HEK293 (cell line): ENCODE measurements around the gene CBX8.
A peak's percentile ranks its signal among the peaks of the same experiment; 100 is the strongest.

Experiments used
- CTCF ChIA-PET: fragments of 350-600 bp; formaldehyde crosslinking; extraction: SDS; loops from one replicate; lab custom pipeline; 2021; ENCODE audit warnings: antibody characterized with exemption; lab: Yijun Ruan, JAX
- POLR2A ChIA-PET: fragments of 300-600 bp; formaldehyde crosslinking; extraction: SDS; loops from one replicate; lab custom pipeline; 2020; ENCODE audit warnings: antibody characterized with exemption, inconsistent platforms; lab: Yijun Ruan, JAX
- H3K27ac ChIP-seq: fragments of 200-500 bp; sonication (Bioruptor generic); 2 replicates; pipeline ENCODE4 v1.5.1; 2014; ENCODE audit warnings: low read depth, low read length, control low read depth, inconsistent platforms; ENCODE audit errors: extremely low read depth
- H3K36me3 ChIP-seq, 2 experiments: fragments of 200-500 bp in 1 of 2; sonication (Bioruptor generic) in 1 of 2; 1 replicate in 1 of 2; 2 replicates in 1 of 2; pipeline ENCODE4 v1.5.1; 2014 to 2017; ENCODE audit warnings: inconsistent platforms in 2 of 2, low read length in 2 of 2; ENCODE audit not compliant: control insufficient read depth in 2 of 2, insufficient read depth in 1 of 2
- H3K4me1 ChIP-seq: fragments of 200-500 bp; sonication (Bioruptor generic); 2 replicates; pipeline ENCODE4 v1.5.1; 2014; ENCODE audit warnings: mild to moderate bottlenecking, low read length, inconsistent platforms; ENCODE audit not compliant: control insufficient read depth, insufficient read depth
- H3K4me3 ChIP-seq: 2 replicates; pipeline ENCODE4 v1.5.1; 2011; ENCODE audit warnings: low read depth, mild to moderate bottlenecking, control low read depth, low read length, moderate library complexity
- H3K9me3 ChIP-seq: fragments of 200-500 bp; sonication (Bioruptor generic); 2 replicates; pipeline ENCODE4 v1.5.1; 2014; ENCODE audit warnings: low read depth, low read length, inconsistent platforms; ENCODE audit not compliant: control insufficient read depth, insufficient read depth
- EGR2 ChIP-seq: fragments of 450-650 bp; formaldehyde crosslinking; IDR thresholded peaks from 2 replicates; pipeline ENCODE4 v1.5.1; 2016; ENCODE audit warnings: low read depth, missing biosample characterization, missing genetic modification characterization
- GLI4 ChIP-seq: fragments of 450-650 bp; formaldehyde crosslinking; IDR thresholded peaks from 2 replicates; pipeline ENCODE4 v1.5.1; 2016; ENCODE audit warnings: missing biosample characterization, missing genetic modification characterization
- GLIS2 ChIP-seq: fragments of 450-650 bp; formaldehyde crosslinking; IDR thresholded peaks from 2 replicates; pipeline ENCODE4 v1.5.1; 2016; ENCODE audit warnings: missing biosample characterization, missing genetic modification characterization
- KLF1 ChIP-seq: fragments of 450-650 bp; formaldehyde crosslinking; IDR thresholded peaks from 2 replicates; pipeline ENCODE4 v1.5.1; 2016; ENCODE audit warnings: missing biosample characterization, missing genetic modification characterization
- OVOL3 ChIP-seq: fragments of 450-650 bp; formaldehyde crosslinking; IDR thresholded peaks from 2 replicates; pipeline ENCODE4 v1.5.1; 2016; ENCODE audit warnings: missing biosample characterization, missing genetic modification characterization
- SCRT1 ChIP-seq: fragments of 450-650 bp; formaldehyde crosslinking; IDR thresholded peaks from 2 replicates; pipeline ENCODE4 v1.5.1; 2016; ENCODE audit warnings: missing biosample characterization, missing genetic modification characterization, borderline replicate concordance
- SCRT2 ChIP-seq: fragments of 450-650 bp; formaldehyde crosslinking; IDR thresholded peaks from 2 replicates; pipeline ENCODE4 v1.5.1; 2016; ENCODE audit warnings: missing biosample characterization, missing genetic modification characterization
- SP2 ChIP-seq: fragments of 450-650 bp; formaldehyde crosslinking; IDR thresholded peaks from 2 replicates; pipeline ENCODE4 v1.5.1; 2016; ENCODE audit warnings: missing biosample characterization, missing genetic modification characterization
- TCF7L2 ChIP-seq: IDR thresholded peaks from 2 replicates; pipeline ENCODE4 v1.6.1; 2011; ENCODE audit warnings: low read depth, mild to moderate bottlenecking, inconsistent platforms, low read length, moderate library complexity, borderline replicate concordance
- WT1 ChIP-seq: fragments of 450-650 bp; formaldehyde crosslinking; IDR thresholded peaks from 2 replicates; pipeline ENCODE4 v1.5.1; 2016; ENCODE audit warnings: missing biosample characterization, missing genetic modification characterization
- ZFHX2 ChIP-seq: fragments of 450-650 bp; formaldehyde crosslinking; conservative IDR thresholded peaks from 2 replicates; pipeline ENCODE4 v1.5.1; 2016; ENCODE audit warnings: missing biosample characterization, missing genetic modification characterization
- ZFP41 ChIP-seq: fragments of 450-650 bp; formaldehyde crosslinking; IDR thresholded peaks from 2 replicates; pipeline ENCODE4 v1.5.1; 2016; ENCODE audit warnings: missing biosample characterization, missing genetic modification characterization, borderline replicate concordance
- ZIC2 ChIP-seq: fragments of 450-650 bp; formaldehyde crosslinking; IDR thresholded peaks from 2 replicates; pipeline ENCODE4 v1.5.1; 2016; ENCODE audit warnings: missing biosample characterization, missing genetic modification characterization
- ZNF140 ChIP-seq: fragments of 450-650 bp; formaldehyde crosslinking; IDR thresholded peaks from 2 replicates; pipeline ENCODE4 v1.5.1; 2016; ENCODE audit warnings: missing biosample characterization, missing genetic modification characterization
- ZNF148 ChIP-seq: fragments of 450-650 bp; formaldehyde crosslinking; IDR thresholded peaks from 2 replicates; pipeline ENCODE4 v1.5.0; 2017; ENCODE audit warnings: missing biosample characterization, missing genetic modification characterization, borderline replicate concordance
- ZNF311 ChIP-seq: fragments of 450-650 bp; formaldehyde crosslinking; IDR thresholded peaks from 2 replicates; pipeline ENCODE4 v1.5.1; 2017; ENCODE audit warnings: missing biosample characterization, missing genetic modification characterization, borderline replicate concordance
- ZNF394 ChIP-seq: fragments of 450-650 bp; formaldehyde crosslinking; IDR thresholded peaks from 2 replicates; pipeline ENCODE4 v1.5.1; 2016; ENCODE audit warnings: missing biosample characterization, missing genetic modification characterization, mild to moderate bottlenecking, moderate library complexity, borderline replicate concordance
- ZNF600 ChIP-seq: fragments of 450-650 bp; formaldehyde crosslinking; IDR thresholded peaks from 2 replicates; pipeline ENCODE4 v1.5.1; 2016; ENCODE audit warnings: missing biosample characterization, missing genetic modification characterization
- ZNF626 ChIP-seq: fragments of 450-650 bp; sonication (Bioruptor Pico); formaldehyde crosslinking; IDR thresholded peaks from 2 replicates; pipeline ENCODE4 v1.5.1; 2018; ENCODE audit warnings: missing biosample characterization, missing genetic modification characterization, inconsistent platforms
- ZNF660 ChIP-seq: fragments of 450-650 bp; IDR thresholded peaks from 2 replicates; pipeline ENCODE4 v1.5.1; 2018; ENCODE audit warnings: missing biosample characterization, mild to moderate bottlenecking, missing genetic modification characterization
- ZNF704 ChIP-seq: fragments of 450-650 bp; formaldehyde crosslinking; IDR thresholded peaks from 2 replicates; pipeline ENCODE4 v1.5.1; 2016; ENCODE audit warnings: missing biosample characterization, missing genetic modification characterization
- TF ChIP-seq, protein P1 (sequence below): fragments of 450-650 bp; formaldehyde crosslinking; IDR thresholded peaks from 2 replicates; pipeline ENCODE4 v1.5.1; 2016; ENCODE audit warnings: missing biosample characterization, missing genetic modification characterization

CBX8 gene

DNA sequence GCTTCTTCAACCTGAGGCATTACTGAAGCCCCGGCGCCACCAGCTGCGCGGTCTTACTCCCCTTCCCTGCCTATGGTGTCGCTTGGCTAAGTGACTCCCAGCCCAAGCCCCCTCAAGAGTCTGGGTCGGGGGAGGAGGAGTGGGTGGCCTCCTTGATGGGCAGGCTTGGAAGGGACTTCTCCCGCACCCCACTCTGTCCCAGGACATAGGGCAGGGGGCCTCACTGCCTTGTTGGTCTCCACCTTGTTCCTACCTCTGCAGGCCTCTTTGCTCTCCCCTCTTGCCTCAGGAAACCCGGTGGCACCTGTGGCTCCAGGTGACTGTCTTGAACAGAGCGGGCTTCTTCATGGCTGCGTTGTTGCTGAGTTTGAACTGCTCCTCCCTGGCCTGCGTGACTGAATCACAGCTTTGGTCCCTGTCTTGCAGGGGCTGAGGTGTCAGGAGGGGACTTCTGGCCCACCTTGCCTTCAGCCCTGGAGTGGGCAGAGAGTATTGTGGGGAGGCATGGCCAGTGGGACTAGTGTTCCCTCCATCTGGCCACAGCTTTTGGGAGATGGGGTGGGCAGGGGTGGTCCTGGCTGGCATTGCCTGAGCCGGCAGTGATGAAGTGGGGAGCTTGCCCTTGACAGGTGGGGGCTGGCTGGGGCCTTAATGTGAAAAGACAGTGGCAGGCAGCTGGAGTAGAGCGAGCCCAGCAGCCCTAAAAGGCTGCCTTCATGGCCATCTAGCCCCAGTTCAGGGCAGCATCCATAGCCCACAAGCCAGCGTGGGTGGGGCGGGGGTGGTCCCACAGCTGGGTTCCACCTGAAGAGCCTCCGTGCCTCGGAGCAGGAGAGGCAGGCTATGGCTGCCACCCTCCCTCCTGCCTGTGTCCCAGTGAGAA is 11.6 kb downstream of the CBX8 start (continued):
- TF ChIP-seq, protein P1, sequence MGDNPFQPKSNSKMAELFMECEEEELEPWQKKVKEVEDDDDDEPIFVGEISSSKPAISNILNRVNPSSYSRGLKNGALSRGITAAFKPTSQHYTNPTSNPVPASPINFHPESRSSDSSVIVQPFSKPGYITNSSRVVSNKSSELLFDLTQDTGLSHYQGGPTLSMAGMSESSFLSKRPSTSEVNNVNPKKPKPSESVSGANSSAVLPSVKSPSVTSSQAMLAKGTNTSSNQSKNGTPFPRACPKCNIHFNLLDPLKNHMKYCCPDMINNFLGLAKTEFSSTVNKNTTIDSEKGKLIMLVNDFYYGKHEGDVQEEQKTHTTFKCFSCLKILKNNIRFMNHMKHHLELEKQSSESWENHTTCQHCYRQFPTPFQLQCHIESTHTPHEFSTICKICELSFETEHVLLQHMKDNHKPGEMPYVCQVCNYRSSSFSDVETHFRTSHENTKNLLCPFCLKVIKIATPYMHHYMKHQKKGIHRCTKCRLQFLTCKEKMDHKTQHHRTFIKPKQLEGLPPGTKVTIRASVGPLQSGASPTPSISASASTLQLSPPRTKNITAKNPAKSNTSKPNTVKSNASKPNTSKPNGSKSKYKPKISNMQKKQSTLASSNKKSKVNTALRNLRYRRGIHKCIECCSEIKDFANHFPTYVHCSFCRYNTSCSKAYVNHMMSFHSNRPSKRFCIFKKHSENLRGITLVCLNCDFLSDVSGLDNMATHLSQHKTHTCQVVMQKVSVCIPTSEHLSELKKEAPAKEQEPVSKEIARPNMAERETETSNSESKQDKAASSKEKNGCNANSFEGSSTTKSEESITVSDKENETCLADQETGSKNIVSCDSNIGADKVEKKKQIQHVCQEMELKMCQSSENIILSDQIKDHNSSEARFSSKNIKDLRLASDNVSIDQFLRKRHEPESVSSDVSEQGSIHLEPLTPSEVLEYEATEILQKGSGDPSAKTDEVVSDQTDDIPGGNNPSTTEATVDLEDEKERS (tag by site-specific recombination): no peak
- TF ChIP-seq ZNF140 (tag by site-specific recombination) (no peak), GLIS2 (tag by site-specific recombination) (no peak), ZNF148 (no peak), SP2 (no peak), ZNF704 (tag by site-specific recombination) (no peak), OVOL3 (tag by site-specific recombination) (no peak), ZNF600 (tag by site-specific recombination) (no peak), SCRT2 (tag by site-specific recombination) (peak; percentile 85), SCRT1 (tag by site-specific recombination) (peak; percentile 85), ZFHX2 (tag by site-specific recombination) (peak; percentile 74), ZNF660 (tag by site-specific recombination) (no peak), ZFP41 (tag by site-specific recombination) (no peak), KLF1 (tag by site-specific recombination) (0 out of 2 replicates have a peak, but pooled peaks have one; percentile 15), GLI4 (no peak), EGR2 (tag by site-specific recombination) (0 out of 2 replicates have a peak, but pooled peaks have one; percentile 34), ZNF394 (no peak), ZNF311 (tag by site-specific recombination) (no peak)

DNA sequence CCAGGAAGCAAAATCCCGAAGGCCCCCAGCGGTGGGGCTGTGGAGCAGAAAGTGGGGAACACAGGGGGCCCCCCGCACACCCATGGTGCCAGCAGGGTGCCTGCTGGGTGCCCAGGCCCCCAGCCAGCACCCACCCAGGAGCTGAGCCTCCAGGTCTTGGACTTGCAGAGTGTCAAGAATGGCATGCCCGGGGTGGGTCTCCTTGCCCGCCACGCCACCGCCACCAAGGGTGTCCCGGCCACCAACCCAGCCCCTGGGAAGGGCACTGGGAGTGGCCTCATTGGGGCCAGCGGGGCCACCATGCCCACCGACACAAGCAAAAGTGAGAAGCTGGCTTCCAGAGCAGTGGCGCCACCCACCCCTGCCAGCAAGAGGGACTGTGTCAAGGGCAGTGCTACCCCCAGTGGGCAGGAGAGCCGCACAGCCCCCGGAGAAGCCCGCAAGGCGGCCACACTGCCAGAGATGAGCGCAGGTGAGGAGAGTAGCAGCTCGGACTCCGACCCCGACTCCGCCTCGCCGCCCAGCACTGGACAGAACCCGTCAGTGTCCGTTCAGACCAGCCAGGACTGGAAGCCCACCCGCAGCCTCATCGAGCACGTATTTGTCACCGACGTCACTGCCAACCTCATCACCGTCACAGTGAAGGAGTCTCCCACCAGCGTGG is 12.4 kb downstream of the CBX8 start:
- ChIA-PET POLR2A (interaction anchor here (0.5 to 1.3 kb wide), 2 partner anchors 39 to 54 kb away, joined by 3 to 4 read pairs; partner anchors contain the start of gene CBX4), CTCF (interaction anchor here (0.9 to 1.7 kb wide), 2 partner anchors 28 to 39 kb away, joined by 3 to 4 read pairs; no protein-coding TSS in a partner anchor)
- H3K36me3 ChIP-seq: peaks cover 14 to 64% of the 10 kb centered on the region in 2 experiments; a peak in 2 of 3 replicates
- no peak overlapping the region for H3K27ac ChIP-seq
- no peaks in the 10 kb centered on the region for H3K9me3 ChIP-seq
- peaks cover 2% of the 10 kb centered on the region for H3K4me1 ChIP-seq
- TF ChIP-seq TCF7L2 (no peak), ZNF626 (tag by site-specific recombination) (no peak), ZIC2 (tag by site-specific recombination) (0 out of 2 replicates have a peak, but pooled peaks have one; percentile 20), GLIS2 (tag by site-specific recombination) (peak; percentile 68), WT1 (no peak)
- H3K4me3 ChIP-seq: no peak overlapping the region
